AG09309 (cell line): ENCODE results near the gene ITPR1.

ENCODE experiments used
- DNase-seq: peaks from one replicate; pipeline ENCODE4 v3.0.0-alpha.2; 2010; ENCODE audit warnings: low read depth
- H3K4me3 ChIP-seq: 2 replicates; pipeline ENCODE4 v1.5.1; 2011; ENCODE audit warnings: mild to moderate bottlenecking, low read depth, low read length, moderate library complexity; ENCODE audit not compliant: control insufficient read depth
- TF ChIP-seq, protein P1 (sequence below): IDR thresholded peaks from 2 replicates; pipeline ENCODE4 v1.5.1; 2011; ENCODE audit warnings: mild to moderate bottlenecking, low read depth, low read length, inconsistent platforms; ENCODE audit not compliant: insufficient read depth, control insufficient read depth; ENCODE audit errors: missing control alignments

ITPR1 gene

DNA sequence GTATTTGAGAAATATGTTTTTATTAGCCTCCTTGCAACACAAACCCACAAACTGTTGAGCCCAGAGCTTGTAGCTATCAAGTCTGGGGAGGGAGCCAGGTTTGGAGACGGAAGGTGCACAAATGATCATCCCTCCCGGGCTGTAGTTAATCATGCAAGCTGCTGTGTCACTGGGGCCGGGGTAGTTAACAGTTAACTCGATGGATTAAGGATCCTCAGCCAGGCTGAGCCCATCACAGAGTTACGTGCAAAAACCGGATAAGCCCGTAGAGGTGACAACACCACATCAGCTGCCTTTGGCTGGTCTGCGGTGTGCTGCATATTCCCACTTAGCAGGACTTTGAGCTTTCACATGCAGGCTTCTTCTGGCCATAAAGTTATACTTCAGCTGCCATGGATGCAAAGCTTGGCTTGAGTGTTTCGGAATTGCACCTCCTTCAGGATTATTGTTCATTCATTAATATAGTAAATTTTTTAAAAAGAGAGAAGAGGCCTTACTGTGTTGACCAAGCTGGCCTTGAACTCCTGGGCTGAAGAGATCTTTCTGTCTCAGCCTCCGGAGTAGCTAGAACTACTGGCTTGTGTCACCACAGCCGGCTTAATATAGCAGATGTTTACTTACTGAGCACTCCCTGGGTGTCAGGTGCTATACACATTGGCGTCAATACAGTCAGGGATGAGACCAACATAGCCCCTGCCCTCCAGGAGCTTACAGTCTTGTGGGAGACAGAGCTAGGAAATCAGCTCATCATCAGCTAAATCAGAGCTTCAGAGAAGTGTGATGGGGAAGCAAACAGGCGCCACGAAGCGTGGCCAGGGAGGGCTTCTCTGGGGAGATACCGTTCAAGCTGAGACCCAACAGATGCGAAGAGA is 259.3 kb downstream of the ITPR1 start:
- peak; percentile 85 for DNase-seq
- TF ChIP-seq, protein P1, sequence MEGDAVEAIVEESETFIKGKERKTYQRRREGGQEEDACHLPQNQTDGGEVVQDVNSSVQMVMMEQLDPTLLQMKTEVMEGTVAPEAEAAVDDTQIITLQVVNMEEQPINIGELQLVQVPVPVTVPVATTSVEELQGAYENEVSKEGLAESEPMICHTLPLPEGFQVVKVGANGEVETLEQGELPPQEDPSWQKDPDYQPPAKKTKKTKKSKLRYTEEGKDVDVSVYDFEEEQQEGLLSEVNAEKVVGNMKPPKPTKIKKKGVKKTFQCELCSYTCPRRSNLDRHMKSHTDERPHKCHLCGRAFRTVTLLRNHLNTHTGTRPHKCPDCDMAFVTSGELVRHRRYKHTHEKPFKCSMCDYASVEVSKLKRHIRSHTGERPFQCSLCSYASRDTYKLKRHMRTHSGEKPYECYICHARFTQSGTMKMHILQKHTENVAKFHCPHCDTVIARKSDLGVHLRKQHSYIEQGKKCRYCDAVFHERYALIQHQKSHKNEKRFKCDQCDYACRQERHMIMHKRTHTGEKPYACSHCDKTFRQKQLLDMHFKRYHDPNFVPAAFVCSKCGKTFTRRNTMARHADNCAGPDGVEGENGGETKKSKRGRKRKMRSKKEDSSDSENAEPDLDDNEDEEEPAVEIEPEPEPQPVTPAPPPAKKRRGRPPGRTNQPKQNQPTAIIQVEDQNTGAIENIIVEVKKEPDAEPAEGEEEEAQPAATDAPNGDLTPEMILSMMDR = no peak
- no peak overlapping the region for H3K4me3 ChIP-seq

GRCh38 chr3:4753073-4753691 is 260.0 kb downstream of the ITPR1 start:
- no peak for DNase-seq
- TF ChIP-seq, protein P1 = no peak
- no peak overlapping the region for H3K4me3 ChIP-seq

DNA sequence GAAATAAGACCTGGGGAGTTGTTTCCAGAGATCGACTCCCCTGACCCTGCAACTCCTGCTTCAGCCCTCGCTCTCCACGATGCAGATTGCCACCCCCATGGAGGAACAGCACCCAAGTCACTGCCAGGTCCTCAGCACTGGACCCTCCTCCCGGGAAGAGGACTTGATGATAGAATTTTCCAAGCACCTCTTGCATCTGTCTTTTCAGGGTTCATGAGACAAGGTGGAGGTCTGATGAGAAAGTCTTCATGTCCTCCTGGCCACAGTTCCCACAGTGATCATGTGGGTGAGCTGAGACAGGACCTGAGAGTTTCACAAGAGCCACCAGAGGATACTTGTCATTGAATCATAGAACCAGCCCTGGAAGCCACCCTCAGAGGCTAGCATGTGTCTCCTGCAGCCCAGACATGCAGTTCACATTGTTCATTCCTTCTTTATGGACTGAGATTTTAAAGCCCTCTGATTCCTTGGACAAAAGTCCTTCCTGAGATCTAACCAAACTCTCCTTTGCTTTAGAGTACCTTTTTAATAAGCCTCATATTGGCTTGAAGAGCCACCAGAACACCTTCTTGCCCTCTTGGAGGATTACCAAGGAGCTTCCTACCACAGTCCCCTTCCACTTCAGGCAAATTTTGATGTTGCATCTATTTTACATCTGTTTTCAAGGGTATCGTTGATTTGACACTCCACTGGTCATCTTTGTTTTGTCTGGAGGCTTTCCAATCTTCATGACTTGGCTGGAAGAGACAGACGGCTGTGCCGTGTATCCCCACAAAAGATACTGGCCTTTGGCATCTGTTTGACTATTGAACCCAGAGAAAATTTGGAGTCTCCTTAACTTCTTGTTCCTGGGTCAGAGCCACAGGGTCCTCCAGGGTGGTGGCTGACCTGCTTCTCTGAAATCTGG is 261.3 kb downstream of the ITPR1 start:
- H3K4me3 ChIP-seq = no peak overlapping the region
- TF ChIP-seq, protein P1 = no peak
- no peak for DNase-seq

GRCh38 chr3:4755566-4755965 is 262.4 kb downstream of the ITPR1 start:
- TF ChIP-seq, protein P1 = no peak
- no peak overlapping the region for H3K4me3 ChIP-seq

DNA sequence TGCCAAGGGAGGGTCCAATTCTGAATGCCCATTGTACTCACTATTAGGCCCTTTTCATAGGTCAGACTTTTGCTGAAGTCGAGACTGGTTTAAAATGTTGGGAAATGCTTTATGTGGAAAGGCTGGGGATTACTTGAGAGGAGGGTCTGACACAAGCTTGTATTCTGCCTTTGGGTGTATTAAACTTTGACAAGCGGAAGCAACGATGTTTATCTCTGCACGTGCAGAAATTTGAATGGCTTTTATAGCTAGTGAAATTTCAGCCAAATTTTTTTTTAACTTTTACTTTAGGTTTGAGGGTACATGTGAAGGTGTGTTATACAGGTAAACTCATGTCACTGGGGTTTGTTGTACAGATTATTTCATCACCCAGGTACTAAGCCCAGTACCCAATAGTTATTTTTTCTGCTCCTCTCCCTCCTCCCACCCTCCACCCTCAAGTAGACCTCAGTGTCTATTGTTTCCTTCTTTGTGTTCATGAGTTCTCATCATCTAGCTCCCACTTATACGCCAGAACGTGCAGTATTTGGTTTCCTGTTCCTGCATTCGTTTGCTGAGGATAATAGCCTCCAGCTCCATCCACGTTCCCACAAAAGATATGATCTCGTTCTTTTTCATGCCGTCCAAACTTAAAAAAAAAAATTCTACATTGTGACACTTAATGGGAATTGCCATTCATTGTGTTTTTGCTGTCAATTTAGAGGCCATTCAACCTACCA is 263.1 kb downstream of the ITPR1 start:
- TF ChIP-seq, protein P1 = no peak
- DNase-seq = no peak
- H3K4me3 ChIP-seq = no peak overlapping the region

More at GRCh38 chr3:4755566-4755965, 262.4 kb downstream of the ITPR1 start:
- no peak for DNase-seq
